OCI-LY3 (cell line): ENCODE measurements around the gene HEG1.

Source experiments
- EZH2phosphoT487 ChIP-seq: fragments of 200-600 bp; shearing (Covaris generic); IDR thresholded peaks from 2 replicates; pipeline ENCODE4 v1.6.1; 2018; ENCODE audit warnings: antibody characterized with exemption, mixed run types, low read depth
- TF ChIP-seq, protein P1 (sequence below): fragments of 200-600, 300-600 bp; sonication (generic); IDR thresholded peaks from 2 replicates; pipeline ENCODE4 v1.5.1; 2014; ENCODE audit warnings: antibody characterized with exemption, low read length, low read depth

DNA sequence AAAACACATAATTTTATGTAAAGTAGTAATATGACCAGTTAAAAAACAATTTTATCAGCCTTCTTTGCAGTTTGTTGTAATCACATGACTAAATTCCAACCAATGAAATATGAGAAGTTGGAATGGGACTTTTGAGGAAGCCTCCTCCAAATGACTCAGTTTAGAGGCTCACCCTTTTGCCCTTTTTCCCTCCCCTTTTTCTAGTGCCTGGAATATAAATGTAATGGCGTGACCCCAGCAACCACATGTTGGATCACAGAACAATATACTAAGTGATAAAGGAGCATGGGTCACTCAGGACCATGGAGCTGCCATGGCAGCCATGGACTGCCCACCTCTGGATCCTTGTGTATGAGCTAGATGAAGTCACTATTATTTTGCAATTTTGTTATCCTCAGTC is 48.8 kb upstream of the HEG1 start:
- TF ChIP-seq, protein P1, sequence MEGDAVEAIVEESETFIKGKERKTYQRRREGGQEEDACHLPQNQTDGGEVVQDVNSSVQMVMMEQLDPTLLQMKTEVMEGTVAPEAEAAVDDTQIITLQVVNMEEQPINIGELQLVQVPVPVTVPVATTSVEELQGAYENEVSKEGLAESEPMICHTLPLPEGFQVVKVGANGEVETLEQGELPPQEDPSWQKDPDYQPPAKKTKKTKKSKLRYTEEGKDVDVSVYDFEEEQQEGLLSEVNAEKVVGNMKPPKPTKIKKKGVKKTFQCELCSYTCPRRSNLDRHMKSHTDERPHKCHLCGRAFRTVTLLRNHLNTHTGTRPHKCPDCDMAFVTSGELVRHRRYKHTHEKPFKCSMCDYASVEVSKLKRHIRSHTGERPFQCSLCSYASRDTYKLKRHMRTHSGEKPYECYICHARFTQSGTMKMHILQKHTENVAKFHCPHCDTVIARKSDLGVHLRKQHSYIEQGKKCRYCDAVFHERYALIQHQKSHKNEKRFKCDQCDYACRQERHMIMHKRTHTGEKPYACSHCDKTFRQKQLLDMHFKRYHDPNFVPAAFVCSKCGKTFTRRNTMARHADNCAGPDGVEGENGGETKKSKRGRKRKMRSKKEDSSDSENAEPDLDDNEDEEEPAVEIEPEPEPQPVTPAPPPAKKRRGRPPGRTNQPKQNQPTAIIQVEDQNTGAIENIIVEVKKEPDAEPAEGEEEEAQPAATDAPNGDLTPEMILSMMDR = no peak
- no peak for TF ChIP-seq EZH2phosphoT487
